Hematopoietic multipotent progenitor cell treated with erythropoietin and hydrocortisone succinate and interleukin-3 and kit ligand, for 15 days (in vitro differentiated cells): ENCODE measurements around the gene PBRM1.

Experiments
- DNase-seq: peaks from one replicate; pipeline ENCODE4 v3.0.0-alpha.2; 2015; ENCODE audit warnings: low spot score

PBRM1 gene

GRCh38 chr3:52524752-52525679, 160.7 kb downstream of the PBRM1 start:
- DNase-seq: no peak

- no peak for DNase-seq
These were observed 161.4 kb downstream of the PBRM1 start for GRCh38 chr3:52524258-52524751.

DNA sequence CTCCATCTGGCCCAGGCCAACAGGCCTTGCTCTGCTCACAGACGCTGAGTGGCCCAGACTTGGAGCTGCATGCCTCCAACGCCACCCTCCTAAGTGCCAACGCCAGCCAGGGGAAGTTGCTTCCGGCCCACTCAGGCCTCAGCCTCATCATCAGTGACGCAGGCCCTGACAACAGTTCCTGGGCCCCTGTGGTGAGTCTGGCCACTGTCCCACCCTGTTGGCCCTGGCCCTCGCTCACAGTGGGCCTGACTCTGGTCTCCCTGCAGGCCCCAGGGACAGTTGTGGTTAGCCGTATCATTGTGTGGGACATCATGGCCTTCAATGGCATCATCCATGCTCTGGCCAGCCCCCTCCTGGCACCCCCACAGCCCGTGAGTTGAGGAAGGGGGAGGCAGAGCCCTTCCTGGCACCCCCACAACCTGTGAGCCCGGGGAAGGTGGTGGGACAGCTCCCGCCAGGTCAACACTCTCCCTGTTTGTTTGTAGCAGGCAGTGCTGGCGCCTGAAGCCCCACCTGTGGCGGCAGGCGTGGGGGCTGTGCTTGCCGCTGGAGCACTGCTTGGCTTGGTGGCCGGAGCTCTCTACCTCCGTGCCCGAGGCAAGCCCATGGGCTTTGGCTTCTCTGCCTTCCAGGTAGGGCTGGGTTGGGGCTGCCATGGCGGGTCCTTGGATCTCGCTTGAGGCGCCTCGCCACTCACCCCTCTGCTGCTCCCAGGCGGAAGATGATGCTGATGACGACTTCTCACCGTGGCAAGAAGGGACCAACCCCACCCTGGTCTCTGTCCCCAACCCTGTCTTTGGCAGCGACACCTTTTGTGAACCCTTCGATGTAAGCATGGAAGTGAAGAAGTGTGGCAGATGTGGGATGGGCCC, 162.1 kb downstream of the PBRM1 start:
- no peak for DNase-seq

DNA sequence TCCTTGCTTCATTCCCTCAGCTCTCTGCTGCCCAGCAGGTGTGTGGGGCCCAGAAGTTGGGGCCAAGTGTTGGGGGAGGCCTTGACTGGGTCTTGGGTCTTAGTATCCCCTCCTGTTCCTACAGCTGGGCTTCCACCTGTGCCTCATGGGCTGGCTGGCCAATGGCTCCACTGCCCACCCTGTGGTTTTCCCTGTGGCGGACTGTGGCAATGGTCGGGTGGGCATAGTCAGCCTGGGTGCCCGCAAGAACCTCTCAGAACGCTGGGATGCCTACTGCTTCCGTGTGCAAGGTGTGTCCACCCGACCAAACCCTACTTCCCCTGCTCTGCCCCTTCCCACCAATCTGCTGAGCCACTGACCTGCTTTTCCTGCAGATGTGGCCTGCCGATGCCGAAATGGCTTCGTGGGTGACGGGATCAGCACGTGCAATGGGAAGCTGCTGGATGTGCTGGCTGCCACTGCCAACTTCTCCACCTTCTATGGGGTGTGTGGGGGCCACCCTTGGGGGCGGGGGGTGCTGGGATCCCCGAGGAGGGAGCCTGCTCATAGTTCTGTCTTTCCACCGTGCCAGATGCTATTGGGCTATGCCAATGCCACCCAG, 163.0 kb downstream of the PBRM1 start:
- no peak for DNase-seq

- no peak for DNase-seq
These were observed 163.6 kb downstream of the PBRM1 start for GRCh38 chr3:52521881-52522650.

DNA sequence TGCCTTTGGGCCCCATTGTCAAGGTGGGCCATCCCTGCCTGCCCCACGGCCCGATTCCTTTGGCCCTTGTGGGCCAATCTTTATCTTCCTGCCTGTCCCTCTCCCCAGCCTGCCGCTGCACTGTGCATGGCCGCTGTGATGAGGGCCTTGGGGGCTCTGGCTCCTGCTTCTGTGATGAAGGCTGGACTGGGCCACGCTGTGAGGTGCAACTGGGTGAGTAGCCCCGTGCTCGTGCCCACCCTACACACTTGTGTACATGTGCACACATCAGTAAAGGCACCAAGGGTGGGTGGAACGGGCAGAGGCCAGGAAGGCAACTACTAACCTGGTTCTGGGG, 164.3 kb downstream of the PBRM1 start:
- DNase-seq: no peak

DNA sequence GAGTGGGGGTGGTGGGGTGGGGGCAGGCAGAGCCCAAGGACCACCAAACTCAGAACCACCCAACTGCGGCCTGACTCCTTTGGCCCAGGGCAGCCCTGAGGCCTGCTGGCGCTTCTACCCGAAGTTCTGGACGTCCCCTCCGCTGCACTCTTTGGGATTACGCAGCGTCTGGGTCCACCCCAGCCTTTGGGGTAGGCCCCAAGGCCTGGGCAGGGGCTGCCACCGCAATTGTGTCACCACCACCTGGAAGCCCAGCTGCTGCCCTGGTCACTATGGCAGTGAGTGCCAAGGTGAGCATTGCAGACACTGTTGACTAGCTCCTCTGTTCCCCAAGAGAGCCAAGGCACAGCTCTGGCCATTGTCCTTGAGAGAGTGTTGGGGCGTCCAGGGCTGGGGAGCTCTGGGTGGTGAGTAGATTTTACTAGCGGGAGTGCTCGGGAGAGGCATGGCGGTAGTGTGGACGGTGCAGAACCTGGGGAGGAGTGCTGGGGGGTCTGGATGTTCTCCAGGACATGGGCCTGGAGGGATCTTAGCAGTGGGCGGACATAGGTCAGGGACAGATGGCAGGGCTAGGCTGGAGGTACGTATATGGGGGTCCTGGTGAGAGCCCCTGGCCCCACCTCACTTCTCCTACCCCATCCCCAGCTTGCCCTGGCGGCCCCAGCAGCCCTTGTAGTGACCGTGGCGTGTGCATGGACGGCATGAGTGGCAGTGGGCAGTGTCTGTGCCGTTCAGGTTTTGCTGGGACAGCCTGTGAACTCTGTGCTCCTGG, 164.8 kb downstream of the PBRM1 start:
- no peak for DNase-seq

- DNase-seq: no peak
These were observed 165.5 kb downstream of the PBRM1 start for GRCh38 chr3:52520141-52520667.

DNA sequence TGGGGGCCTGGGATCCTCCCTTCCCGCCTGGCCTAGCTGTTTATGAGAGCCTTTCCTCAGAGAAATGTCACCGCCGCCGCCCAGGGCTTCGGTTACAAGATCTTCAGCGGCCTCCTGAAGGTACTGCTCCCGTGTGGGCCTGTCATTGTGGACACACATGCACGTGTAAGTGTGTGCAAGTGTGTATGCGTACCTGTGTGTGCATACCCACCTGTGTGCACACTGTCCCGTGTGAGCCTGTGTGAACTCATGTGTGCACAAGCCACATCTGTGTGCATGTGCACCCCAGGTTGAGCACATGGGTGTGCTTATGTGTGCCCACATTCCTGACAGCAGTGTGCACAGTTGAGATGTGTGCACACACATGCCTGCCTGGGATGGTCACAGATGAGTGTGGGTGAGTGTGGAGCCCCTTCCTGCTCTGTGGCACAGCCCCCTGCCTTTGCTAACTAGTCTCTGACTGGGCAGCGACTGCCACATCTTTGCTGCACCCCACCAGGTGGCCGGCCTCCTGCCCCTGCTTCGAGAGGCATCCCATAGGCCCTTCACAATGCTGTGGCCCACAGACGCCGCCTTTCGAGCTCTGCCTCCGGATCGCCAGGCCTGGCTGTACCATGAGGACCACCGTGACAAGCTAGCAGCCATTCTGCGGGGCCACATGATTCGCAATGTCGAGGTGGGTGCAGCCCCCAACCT, 166.1 kb downstream of the PBRM1 start:
- DNase-seq: no peak

GRCh38 chr3:52518723-52519444, 166.8 kb downstream of the PBRM1 start:
- no peak for DNase-seq

GRCh38 chr3:52517796-52518722, 167.7 kb downstream of the PBRM1 start:
- no peak for DNase-seq

DNA sequence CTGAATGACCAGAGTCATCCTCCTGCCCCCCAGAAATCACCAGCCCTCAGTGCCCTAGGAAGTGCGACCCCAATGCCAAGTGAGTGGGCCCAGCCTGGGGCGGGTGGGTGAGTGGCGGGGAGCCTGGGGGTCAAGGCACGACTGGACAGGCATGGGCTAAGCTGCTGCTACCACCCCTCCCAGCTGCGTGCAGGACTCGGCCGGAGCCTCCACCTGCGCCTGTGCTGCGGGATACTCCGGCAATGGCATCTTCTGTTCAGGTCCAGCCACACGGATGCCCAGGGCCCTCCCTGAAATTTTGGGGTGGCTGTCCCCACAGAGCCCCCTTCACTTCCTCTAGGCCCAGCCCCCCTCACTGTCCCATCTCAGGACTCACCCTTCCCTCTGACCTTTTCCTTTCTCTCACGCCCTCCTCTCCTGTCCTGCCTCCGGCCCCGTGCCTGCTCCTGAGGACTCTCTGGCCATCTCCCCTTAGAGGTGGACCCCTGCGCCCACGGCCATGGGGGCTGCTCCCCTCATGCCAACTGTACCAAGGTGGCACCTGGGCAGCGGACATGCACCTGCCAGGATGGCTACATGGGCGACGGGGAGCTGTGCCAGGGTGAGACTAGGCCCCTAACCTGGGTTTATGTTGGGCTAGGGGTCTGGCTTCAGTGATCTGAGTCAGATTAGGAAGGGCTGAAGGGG, 169.1 kb downstream of the PBRM1 start:
- DNase-seq: no peak

- DNase-seq: no peak
These were observed 170.5 kb downstream of the PBRM1 start for GRCh38 chr3:52515192-52515591.

GRCh38 chr3:52514576-52514975, 171.1 kb downstream of the PBRM1 start:
- DNase-seq: no peak

- no peak for DNase-seq
These were observed 172.4 kb downstream of the PBRM1 start for GRCh38 chr3:52513281-52513680.

- DNase-seq: no peak
These were observed 173.0 kb downstream of the PBRM1 start for GRCh38 chr3:52512727-52513126.

DNA sequence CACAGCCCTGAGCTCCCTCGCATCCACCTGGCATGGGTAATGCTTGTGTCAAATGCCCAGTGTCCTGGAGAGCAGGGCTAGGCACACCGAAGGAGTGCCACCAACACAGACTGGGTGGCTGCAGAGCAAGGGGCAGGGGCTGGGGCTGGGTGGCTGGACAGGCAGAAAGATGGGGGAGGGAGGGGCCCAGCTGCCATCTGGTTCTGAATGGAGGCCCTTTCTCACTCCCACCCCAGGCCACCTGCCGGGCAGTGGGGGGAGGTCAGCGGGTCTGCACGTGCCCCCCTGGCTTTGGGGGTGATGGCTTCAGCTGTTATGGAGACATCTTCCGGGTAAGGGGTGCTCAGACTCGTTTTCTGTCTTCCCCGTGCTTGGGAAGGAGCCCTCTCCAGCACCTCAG, 173.6 kb downstream of the PBRM1 start:
- DNase-seq: no peak

DNA sequence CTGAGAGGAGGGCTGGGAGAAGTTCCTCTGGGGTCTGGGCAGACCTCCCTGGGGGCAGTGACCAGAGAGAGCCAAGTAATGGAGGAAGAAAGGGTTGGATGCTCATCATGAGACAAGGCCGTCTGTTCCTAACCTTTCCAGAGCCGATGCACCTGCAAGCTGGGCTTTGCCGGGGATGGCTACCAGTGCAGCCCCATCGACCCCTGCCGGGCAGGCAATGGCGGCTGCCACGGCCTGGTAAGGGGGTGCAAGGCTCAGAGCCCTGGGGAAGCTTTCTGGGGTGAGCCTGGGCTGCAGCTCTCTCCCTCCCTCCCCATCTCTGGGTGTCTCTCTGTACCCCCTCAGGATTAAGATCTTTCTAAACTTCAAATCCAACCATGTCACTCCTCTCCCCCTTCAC, 174.2 kb downstream of the PBRM1 start:
- no peak for DNase-seq
